HG03571 (cell line): ENCODE data around the gene LPCAT4.

Experiments used
- ATAC-seq: cut with Tn5 transposase; IDR thresholded peaks from one replicate; pipeline ENCODE4 v1.9.1; 2021; ENCODE audit not compliant: unreplicated experiment

LPCAT4 gene

GRCh38 chr15:34337557-34338306 is 29.3 kb downstream of the LPCAT4 start, which contains the start of gene SLC12A6:
Gene SLC12A6, minus strand, starts transcription at chr15:34337781. Its CDS starts 1,101 bp downstream, at chr15:34336680.
- ATAC-seq, result peak; percentile 59

GRCh38 chr15:34336991-34337556 is 29.9 kb downstream of the LPCAT4 start:
- ATAC-seq, result peak; percentile 8

- no peak for ATAC-seq
Observed at GRCh38 chr15:34336231-34336990, 30.6 kb downstream of the LPCAT4 start.

- ATAC-seq, result no peak
Observed at GRCh38 chr15:34335176-34336032, 31.6 kb downstream of the LPCAT4 start.

GRCh38 chr15:34334672-34335071 is 32.3 kb downstream of the LPCAT4 start:
- ATAC-seq, result no peak

- no peak for ATAC-seq
Observed at GRCh38 chr15:34332553-34333120, 34.4 kb downstream of the LPCAT4 start.

- no peak for ATAC-seq
Observed at GRCh38 chr15:34331809-34332208, 35.2 kb downstream of the LPCAT4 start.

- no peak for ATAC-seq
Observed at GRCh38 chr15:34330279-34330678, 36.7 kb downstream of the LPCAT4 start.

- ATAC-seq, result no peak
Observed at GRCh38 chr15:34329006-34329405, 38.0 kb downstream of the LPCAT4 start.

GRCh38 chr15:34327906-34328305 is 39.1 kb downstream of the LPCAT4 start:
- ATAC-seq, result no peak

- ATAC-seq, result no peak
Observed at GRCh38 chr15:34325368-34325767, 41.6 kb downstream of the LPCAT4 start.

- ATAC-seq, result no peak
Observed at GRCh38 chr15:34324933-34325332, 42.1 kb downstream of the LPCAT4 start.

GRCh38 chr15:34323217-34323616 is 43.8 kb downstream of the LPCAT4 start:
- ATAC-seq, result no peak

GRCh38 chr15:34318277-34319079 is 48.5 kb downstream of the LPCAT4 start:
- peak; percentile 52 for ATAC-seq

GRCh38 chr15:34314491-34315490 is 52.2 kb downstream of the LPCAT4 start:
- ATAC-seq, result no peak

- ATAC-seq, result no peak
Observed at GRCh38 chr15:34311563-34311962, 55.4 kb downstream of the LPCAT4 start.
